GM15510 (cell line): ENCODE measurements around the gene C11orf42.

Experiments
- POLR2A ChIP-seq: IDR thresholded peaks from 3 replicates; pipeline ENCODE4 v1.6.1; 2011; ENCODE audit warnings: borderline replicate concordance; ENCODE audit not compliant: insufficient read length; ENCODE audit errors: extremely low read depth

The C11orf42 gene

DNA sequence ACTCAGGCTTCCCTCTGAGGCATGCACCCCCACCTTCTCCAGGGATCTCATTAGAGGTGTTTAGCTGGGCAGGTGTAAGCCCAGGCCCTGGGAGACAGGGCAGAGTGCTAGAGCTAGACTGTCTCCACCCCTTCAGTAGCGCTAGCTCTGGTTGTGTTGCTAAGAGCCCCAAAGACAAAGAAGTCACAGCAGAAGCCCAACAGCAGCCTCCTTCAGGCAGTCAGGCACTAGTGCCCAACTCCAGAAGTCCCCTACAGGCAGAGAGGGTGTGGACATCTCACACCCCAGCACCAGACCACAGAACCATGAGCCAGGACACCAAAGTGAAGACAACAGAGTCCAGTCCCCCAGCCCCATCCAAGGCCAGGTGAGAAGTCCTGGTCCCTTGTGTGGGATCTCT, 33.5 kb downstream of the C11orf42 start, which contains the start of gene CNGA4:
Gene CNGA4 (plus strand): TSS at position 188 of the 400 bp plus-strand sequence. CDS start 118 bp downstream, at position 306.
- no peak for TF ChIP-seq POLR2A

DNA sequence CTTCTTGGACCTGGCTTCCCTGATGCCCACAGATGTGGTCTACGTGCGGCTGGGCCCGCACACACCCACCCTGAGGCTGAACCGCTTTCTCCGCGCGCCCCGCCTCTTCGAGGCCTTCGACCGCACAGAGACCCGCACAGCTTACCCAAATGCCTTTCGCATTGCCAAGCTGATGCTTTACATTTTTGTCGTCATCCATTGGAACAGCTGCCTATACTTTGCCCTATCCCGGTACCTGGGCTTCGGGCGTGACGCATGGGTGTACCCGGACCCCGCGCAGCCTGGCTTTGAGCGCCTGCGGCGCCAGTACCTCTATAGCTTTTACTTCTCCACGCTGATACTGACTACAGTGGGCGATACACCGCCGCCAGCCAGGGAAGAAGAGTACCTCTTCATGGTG, 34.8 kb downstream of the C11orf42 start:
- no peak for TF ChIP-seq POLR2A

DNA sequence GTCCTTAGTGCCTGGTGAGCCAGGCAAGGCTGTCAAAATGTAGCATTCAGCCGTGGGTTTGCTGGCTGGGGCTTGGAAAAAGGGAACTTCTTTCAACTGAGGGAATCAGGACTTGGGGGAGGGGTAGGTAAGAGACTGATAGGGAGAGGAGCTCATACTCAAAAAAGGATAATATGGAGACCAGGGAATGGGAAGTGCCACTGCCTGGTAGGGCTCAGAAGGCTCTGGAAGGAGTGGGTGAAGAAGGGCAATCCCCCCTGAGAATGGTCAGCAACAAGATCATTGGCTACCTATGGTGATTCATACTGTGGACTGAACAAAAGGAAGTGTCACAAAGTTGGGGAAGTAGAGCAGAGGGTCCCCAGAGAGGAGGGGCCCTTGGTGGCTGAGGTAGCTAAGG, 35.4 kb downstream of the C11orf42 start:
- TF ChIP-seq POLR2A, result no peak

DNA sequence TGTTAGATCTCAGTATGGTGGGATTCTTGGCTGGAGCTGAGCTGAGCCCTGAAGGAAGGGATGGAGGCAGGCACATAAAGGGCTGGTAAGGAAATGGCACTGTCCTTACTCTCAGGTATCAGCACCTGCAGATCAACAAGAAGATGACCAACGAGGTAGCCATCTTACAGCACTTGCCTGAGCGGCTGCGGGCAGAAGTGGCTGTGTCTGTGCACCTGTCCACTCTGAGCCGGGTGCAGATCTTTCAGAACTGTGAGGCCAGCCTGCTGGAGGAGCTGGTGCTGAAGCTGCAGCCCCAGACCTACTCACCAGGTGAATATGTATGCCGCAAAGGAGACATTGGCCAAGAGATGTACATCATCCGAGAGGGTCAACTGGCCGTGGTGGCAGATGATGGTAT, 36.0 kb downstream of the C11orf42 start:
- TF ChIP-seq POLR2A, result no peak

DNA sequence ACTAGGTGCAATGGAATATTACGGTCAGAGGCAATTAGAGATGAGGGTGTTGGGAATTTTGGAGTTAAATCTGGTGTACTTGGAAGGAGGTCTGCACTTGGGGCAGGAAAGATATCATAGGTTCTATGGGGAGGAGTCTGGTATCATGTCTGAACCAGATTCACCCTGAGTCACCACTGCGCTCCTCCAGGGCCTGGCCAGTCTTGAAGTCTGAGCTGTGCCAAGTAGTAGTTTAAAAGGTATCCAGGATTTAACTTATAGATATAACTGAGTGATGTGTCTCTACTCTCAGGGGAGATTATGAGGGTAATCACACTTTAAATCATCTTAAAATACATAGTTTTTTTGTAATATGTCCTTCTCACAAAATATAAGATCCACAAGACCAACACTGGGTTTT, 40.2 kb downstream of the C11orf42 start:
- no peak for TF ChIP-seq POLR2A

DNA sequence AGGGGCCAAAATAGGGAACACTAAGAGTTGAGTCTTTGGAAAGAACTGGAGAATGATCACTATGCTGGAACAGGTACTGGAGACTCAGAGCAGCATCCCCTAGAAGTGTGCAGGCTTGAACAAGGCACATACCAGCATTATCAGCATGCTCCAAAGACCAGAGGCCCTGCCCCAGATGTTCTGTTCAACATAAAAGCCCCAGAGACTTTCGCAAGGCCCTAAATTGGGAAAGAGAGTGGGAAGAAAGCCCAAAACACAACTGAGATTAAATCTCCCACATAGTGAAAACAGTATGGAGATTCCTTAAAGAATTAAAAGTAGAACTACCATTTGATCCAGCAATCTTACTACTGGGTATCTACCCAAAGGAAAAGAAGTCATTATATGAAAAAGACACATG, 42.9 kb downstream of the C11orf42 start:
- TF ChIP-seq POLR2A, result no peak

DNA sequence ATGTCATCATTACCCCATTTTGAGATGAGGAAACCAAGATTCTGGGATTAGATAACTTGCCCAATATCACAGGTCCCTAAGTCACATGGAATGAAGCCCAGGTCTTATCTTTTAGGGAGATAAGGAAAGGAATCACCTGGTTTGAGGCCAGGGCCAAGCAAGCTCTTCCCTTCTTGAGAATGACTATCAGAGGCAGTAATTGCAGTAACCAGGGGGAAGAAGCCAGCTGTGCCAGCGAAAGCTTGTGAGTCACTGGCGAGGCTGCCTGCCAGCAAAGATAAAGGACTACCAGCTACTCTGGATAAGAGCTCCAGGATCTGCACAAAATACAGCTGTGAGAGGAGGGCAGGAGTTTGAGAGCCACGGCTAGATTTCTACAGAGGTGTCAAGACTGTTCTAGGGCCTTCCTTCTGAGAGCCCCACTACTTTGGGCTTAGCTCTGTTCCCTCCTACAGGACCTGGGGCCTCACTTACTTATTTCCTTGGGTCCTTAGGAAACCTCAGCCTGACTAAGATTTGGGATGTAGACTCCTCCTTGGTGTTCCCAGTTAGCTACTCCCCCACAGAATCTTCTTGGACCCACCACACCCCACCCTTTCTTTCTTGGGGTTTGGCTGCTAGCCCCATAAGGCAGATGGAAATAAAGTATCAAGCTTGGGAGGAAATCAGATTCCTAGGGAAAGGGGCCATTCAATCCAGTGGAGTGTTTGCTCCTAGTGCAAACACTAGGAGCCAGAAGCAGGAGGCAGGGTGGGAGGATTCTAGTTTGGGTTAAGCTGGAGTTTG, 44.6 kb downstream of the C11orf42 start:
- no peak for TF ChIP-seq POLR2A

DNA sequence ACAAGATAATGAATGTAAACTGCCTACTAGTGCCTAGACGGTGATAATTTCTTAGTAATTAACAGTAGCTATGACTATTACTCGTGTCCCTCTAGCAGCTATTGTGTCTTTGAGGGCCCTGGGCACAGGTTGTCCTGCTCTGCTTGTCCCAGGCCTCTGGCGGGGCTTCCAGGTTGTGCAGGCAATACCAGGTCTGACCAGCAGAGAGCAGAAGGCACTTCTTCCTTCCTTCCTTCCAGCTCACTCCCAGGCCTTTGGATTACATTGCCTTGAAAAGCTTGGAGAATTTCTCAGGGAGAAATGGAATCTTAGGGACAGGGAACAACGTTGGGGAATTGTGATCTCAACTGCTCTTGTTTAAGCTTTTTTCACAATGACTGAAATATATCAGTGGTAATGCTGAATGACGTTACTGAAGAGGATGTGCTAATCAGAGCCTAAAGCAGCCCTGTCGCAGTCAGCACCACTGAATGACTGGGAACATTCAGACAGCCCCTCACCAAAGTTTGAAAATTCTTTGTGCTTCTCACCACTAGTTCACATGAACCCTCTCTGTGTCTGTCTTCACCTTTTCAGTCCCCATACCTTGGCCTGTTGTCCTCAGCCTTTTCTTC, 45.9 kb downstream of the C11orf42 start:
- no peak for TF ChIP-seq POLR2A

DNA sequence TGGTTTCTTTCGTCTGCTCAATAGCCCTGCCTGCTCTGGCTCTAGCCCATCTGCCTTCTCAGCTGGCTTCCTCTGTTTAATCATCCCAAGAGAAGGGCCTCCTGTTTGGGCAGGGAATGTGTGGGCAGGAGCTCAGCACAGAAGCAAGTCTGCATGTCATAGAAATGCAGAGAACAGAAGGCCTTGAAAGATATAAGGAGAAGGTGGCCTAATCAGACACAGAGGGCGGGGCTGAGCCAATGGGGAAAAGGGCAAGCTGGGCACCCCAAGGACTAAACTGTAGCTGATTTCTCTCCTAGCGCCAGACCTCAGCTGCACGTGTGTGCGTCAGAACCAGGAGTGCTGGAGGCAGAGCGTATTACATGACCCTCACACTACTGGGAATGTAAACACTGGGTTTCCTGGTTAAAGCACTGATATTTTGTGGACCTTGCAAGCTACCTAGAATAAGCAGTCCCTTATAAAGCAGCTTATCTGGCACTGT, 46.7 kb downstream of the C11orf42 start:
- no peak for TF ChIP-seq POLR2A

DNA sequence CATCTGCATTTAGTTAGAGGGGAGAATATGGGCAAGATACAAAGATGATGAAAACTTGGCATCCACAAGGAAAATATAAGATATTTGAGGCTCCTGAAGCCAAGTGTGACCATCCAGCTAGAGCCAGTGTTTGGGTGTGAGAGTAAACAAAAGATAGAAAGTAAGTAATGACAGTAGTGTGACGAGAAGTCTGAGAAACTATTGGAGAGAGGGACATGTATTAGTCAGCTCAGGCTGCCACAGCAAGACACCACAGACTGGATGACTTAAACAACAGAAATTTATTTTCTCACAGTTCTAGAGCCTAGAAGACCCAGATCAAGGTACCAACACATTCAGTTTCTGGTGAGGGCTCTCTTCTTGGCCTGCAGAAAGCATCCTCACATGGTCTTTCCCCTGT, 47.8 kb downstream of the C11orf42 start:
- no peak for TF ChIP-seq POLR2A

DNA sequence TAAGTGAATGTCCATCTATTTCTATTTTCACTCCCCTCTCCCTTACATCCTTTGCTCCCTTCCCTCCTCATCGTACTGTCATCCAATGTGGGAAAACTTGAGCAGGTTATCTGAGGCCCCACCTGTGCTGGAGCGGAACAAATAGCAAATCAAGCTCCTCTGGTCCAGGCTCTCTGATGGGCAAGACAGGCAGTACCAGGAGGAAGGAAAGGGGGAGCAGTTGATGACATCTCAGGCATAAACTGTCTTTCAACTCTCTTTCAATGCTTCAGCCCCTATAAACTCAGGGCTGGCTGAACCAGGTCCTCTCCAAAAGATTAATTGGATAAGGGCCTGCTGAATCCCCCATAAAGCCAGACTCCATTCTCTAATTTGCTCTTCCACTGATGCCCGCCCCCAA, 52.8 kb downstream of the C11orf42 start:
- TF ChIP-seq POLR2A, result no peak

DNA sequence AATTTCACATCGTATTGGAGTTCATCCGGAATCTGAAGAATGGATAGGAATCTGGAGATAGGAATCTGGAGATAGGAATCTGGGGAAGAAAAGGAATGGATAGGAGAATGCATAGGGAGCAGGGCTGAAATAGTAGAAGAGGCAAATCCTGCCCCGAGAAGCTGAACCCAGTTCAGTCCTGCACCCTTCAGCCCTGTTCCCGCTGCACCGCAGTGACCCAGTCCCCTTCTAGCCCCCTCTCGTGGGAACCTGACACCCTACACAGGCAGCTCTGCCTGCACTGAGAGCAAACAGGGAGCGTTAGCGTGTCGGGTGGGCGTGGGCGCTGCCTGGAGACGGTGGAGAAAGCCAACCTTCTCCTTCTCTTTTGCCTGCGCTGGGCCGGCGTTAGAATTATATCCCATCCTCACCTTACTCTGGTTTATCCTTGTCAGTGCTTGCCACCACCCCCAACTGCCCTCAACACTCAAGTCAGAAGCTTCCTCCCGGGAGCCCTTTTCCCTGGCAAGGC, 53.3 kb downstream of the C11orf42 start:
- TF ChIP-seq POLR2A, result no peak

DNA sequence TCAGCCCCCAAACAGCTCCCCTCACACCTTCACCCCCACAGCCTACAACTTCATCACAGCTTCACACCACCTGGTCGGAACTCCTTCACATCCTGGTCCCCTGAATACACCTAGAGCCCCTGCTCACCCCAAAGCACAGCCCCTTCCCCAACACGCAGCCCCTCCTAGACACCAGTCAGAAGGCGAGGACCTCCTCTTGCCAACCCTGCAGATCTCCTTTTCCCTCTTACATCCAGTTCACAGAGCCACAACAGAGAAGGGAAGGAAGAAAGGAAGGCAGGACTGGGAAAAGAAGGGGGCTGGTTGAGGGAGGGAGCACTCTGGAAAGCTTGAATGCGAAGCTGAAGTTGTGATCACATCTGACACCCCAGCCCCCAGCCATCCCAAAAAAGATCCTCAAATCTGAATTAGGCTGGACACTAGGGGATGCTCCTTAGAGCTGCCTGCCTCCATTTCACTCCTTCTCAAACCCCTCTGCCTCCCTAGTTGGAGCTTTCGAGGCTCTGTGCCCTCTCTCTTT, 54.9 kb downstream of the C11orf42 start:
- no peak for TF ChIP-seq POLR2A
